GM21526 (cell line): ENCODE measurements around the gene LRRC34.

Experiments used
- ATAC-seq: cut with Tn5 transposase; IDR thresholded peaks from one replicate; pipeline ENCODE4 v1.9.1; 2021; ENCODE audit warnings: moderate library complexity; ENCODE audit not compliant: unreplicated experiment, low FRiP score

The LRRC34 gene

DNA sequence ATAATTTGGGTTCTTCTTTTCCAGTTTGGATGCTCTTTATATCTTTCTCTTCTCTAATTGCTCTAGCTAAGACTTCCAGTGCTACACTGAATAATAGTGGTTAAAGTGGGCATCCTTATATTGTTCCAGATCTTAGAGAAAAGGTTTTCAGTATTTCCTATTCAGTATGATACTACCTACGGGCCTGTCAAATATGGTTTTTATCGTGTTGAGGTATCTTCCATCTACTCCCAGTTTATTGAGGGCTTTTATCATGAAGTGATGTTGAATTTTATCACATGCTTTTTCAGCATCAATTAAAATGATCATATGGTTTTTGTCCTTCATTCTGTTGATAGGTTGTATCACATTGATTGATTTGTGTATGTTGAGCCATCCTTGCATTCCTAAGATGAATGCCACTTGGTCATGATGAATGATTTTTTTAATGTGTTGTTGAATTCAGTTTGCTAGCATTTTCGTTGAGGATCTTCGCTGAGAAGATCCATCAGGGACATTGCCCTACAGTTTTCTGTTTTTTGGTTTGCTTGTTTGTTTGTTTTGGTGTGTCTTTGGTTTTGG is 3.0 kb upstream of the LRRC34 start:
- ATAC-seq: no peak

DNA sequence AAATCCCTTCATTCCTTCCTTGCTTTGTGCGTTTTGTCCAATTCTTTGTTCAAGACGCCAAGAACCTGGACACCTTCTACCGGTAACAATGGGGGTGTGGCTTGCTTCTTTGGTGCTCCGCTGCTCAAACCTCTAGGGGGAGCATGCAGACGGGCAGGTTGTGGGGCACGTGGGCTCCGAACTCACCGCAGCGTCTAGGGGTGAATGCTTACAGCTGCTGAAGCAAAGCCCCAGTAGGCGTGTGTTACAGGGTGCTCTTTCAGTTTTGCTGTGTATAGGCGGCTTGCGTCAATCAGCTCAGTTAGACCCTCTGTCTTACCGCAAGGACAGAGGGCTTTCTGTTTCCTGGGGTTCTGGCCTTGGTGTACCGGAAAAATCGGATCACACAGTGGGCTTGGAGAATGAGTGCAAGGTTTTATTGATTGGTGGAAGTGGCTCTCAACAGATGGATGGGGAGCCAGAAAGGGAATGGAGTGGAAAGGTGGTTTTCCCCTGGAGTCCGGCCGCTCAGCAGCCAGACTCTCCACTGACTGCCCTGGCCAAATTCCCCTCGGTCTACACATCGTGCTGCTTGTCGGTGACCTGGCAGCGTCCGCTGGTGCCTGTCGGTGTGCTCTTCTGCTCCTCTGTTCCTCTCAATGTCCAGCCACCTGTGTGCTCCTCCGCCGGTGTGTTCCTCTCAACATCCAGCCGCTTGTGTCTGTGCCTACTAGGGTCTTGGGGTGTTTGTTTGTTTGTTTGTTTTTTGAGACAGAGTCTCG is 1.2 kb upstream of the LRRC34 start:
- peak; percentile 90 for ATAC-seq

DNA sequence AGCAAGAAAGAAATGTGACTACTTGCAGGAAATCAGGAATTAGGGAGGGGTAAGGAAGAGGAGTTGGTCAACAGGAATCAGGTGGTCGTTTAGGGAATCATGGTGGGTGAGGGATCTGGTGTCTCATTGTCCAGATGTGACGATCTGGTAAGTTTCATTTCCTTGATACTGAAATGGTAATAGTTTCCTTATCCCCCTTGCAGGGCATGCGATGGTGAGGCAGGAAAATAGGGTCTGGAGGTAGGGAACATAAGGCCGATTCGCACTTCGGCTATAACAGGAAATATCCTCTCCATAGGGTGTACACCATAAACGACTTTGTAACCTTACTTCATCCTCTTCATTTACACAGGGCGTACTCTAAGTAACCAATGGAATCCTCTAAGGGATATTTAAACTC is 574 bp upstream of the LRRC34 start:
- ATAC-seq: no peak

DNA sequence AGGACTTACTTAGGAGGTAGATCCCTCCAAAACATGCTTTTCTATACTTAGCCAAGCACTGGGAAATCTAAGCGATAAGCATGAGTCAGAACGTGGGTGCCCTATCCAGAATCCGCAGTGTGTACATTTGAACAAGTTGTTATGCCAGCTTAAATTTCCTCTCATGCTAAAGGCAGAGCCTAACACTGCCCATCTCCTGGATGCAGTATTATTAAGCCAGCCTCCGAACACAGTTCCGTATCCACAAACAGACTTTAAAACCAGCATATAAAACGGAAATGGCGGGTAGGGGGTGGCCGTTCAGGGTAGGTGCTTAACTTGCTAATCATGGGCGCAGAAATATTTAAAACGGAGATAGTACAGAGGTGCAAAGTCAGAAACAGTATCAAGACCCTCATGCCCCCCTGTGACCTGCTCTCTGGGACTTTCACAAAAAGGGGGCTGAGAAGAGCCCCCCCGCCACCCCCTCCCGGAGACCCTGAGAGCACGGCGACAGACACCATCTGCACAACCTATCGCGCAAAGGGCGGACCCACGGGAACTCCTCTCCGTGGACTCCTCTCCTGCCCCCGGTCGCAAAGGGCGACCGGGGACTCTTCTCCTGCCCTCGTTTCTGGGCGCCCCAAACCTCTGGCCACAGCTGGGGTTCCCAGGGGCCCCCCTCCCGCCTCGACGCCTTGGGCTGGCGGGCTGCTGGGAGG is 923 bp downstream of the LRRC34 start:
- no peak for ATAC-seq

DNA sequence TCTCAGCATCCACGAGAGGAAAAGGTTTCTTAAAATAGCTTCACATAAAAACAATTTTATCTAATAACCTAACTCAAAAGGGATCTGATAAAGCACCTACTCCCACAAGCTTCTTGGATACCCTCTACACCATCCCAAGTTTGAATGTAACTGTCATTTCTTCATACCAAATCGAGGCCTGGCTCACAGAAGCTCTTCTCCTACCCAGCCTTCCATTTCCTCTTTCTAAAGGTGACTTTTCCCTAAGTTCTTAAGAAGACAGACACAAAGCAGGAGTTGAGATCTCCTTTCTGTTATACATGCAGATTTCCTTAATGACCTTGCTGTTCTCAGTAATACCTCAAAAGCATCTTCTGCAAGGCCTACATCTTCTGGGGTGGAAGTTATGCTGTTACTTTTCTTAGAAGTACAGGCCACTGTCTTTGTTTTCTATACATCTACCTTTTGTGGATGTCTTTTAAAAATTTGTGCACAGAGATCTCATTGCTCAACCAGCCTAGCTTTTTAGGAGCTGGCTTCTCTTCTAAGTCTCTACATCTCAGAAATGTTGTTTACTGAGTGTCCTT is 3.4 kb downstream of the LRRC34 start:
- ATAC-seq: no peak

DNA sequence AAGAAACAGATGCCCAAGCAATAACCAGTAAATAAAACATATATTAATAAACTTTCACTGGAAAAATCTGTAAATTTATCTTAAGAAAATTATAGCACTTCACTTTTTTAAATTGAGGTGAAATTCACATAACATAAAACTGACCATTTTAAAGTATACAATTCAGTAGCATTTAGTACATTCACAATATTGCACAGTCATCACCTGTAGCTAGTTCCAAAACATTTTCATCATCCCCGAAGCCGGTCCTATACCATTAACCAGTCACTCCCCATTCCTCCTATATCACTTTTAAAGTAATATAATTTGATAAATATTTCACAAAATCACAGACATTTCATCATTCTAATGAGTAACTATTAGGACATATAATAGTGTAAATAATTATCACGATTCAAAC is 8.0 kb downstream of the LRRC34 start:
- ATAC-seq: no peak

DNA sequence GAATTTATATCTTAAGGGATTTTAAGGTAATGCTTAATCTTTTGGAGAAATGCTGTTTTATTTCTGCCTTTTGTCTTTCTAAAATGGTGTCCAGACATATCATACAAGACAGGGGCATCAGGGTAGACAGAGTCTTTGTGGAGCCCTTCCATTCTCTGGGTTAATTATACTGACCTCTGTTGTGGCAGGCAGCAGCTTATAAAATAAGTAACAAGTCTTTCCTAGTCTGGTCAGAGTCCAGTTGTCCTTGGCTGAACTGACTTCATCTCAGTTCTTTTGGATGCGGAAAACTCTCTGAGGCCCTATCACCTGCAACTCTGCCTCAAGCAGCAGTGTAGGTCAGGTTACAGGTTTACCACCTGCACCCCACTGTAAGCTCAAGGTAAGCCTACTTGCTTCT is 20.3 kb downstream of the LRRC34 start:
- ATAC-seq: no peak

DNA sequence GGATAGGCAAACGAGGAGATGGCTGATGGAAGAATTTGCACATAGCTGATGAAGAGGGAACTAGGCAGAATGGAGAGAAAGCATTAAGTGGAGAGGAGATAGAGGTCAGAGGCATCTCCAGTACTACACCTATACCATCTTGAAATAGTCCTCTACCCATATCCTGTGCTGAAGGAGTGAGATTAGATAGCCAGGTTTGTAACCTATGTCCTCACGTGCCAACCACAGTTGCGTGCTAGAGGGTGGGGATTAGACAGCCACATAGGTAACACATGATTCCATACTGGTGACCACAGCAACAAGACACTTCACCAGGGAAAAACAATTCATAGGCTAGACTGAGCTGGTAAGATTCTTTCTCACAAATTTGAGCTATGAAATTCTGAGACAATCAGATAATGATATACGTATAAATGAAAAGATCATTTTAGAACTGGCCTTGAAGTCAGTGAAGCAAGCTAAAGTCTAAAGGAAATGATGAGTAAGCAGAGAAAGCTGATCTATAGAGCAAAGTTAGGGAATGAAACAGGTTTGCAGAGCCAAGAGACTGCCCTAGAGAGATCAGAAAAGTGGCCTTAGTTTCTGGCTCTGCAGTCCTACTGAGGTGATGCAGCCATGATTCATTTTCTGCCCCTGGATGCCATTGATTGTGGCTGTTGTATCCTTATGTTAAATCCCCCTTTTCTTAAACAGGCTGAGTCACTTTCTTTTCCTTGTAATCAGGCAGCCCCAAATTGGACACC is 21.8 kb downstream of the LRRC34 start:
- no peak for ATAC-seq

DNA sequence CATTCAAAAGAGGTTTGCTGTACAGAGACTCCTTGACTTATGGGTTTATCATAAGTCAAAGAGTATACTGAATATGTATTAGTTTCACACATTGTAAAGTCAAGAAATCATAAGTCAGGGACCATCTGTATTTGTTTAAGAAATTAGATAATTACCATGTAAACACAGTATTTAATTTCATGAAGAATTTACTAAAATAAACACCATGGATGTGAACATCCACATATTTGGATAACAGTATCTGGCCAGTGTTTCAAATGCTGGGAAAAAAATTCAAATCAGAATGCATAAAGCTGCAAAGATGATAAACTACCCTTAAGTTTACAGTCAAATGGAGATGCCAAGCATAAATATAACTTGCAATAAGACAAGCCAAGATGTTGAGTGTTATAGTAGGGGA is 22.5 kb downstream of the LRRC34 start:
- no peak for ATAC-seq

DNA sequence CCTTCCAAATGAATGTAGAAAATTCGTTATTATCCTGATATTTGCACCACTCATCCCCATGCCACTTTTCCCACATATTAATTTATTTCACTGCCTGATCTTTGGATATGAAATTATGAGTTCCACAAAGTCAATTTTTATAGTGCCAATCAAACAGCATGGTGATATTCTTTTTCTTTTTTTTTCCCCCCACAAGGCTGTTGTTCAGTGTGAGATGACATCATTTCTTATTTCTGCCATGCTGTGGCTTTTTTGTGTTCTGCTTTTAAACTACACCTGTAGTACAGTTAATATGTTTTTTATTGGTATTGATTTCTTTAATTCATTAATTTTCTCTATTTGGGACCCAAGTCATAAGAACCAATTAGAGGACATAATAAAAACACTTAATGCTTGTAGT is 24.9 kb downstream of the LRRC34 start:
- ATAC-seq: no peak

DNA sequence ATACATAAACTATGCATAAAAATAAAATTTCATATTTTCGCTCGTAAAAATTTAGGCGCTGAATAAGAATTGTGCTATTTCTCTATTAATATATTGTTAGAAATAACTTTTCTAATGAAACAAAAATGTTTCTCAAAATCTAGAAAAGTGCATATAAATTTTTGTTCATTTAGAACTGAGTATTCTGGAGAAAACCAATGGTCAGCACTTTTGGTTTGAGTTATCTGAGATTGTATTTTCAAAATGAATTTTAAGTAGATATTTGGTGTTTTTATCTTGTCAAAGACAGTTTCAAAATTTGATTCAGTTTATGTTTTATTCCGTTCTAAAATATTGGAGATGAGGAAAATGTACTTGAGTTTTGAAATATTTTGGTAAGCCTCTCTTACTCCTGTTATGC is 25.6 kb downstream of the LRRC34 start:
- no peak for ATAC-seq

DNA sequence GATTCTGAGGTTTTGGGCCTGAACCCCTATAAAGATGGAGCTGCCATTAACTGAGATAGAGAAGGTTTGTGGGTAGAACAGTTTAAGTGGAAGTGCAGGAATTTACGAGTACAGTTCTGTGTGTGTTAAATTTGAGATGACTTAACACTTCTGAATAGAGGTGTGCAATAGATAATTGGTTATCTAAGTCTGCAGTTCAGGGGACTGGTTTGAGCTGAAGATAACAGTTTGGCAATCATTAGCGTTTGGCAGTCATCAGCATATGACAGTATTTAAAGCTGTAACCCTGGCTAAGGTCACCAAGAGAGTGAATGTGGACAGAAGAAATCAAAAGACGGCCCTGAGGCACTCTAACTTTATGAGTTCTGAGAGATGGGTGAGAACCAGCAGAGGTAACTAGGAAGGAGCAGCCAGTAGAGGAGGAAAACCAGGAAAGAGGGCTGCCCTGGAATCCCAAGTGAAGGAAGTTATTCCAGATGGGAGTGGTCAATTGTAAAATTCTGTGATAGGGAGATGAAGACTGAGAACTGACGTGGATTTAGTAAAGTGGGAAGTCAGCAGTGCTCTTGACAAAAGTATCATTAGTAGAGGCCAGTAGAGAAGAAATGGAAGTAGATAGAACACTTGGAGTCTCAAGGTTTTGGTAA is 31.4 kb downstream of the LRRC34 start:
- ATAC-seq: no peak

DNA sequence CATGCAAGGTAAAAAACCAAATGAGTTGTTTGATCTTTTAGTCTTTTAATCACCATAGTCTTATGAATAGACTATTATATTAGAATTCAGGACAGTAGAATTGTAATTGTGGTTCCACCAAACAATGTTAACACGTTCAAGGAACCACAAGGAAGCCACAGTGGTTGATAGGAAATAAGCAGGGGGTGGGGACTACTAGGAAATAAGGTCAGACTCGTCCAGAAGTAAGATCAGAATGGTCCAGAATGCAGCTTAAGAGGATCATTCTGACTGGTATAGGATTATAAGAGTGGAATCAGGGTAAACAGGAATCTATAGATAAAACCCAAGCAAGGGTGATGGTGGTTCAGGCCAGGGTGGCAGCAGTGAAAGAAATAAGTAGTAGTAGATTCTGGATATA is 32.0 kb downstream of the LRRC34 start:
- ATAC-seq: no peak

DNA sequence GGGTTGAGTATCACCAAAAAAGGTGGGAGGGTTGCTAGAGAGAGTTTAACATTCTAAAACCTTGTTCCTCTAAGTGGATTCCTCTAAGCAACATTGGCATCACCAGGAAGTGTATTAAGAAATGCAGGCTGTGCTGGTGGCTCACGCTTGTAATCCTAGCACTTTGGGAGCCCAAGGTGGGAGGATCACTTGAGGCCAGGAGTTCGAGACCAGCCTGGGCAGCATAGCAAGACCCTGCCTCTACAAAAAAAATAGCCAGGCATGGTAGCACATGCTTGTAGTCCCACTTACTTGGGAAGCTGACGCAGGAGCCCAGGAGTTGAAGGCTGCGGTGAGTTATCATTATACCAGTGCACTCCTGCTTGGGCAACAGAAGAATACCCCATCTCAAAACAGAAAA is 34.9 kb downstream of the LRRC34 start:
- ATAC-seq: no peak

DNA sequence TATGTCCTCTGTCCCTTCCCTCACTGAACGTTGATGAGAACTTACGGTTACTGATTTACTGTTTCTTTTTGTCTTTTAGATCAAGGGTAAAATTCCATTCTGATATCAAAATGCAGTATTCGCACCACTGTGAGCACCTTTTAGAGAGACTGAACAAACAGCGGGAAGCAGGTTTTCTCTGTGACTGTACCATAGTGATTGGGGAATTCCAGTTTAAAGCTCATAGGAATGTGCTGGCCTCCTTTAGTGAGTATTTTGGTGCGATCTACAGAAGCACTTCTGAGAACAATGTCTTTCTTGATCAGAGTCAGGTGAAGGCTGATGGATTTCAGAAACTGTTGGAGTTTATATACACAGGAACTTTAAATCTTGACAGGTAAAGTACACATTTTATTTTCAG is 38.5 kb downstream of the LRRC34 start:
- no peak for ATAC-seq

DNA sequence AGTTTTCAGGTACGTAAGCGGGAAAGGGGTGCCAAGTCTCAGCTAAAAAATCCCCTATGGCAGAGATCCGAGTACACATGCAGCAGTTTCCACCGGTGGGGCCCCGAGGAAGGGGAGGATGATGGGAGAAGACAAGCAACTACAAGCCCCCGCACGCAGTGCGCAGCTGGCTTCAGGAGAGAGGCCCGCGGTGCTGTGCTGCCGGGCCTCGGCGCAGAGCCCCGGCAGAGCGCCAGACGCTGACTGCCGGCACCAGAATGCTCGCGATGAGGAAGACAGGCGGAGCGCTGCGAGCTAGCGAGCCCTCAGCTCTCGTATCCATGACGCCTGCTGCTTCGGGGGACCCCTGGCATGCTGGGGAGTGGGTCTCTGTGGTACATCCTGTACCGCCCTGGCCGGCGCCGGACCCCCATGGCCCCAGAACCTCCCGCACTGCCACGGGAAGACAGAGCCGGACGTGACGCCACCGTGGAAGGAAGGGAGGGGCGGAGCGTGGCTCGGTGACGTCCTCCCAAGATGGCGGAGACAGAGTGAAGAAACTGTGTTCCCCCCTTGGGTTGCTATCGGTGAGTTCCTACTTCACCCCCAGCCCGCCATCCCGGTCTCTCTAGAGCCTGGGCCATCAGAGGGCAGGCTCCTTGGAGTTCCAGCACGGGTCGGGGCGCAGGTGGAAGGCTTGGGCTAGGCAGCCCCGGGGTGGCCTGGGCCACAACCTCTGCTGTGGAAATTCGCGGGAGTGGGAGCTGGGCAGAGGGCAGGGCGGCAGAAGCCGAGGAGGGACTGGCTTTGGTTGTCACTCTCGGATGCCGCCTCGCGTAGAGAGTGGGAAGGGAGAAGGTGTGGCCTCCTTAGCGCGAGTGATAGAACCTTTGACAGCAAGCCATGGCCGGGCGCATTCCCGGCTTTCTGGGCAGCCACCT is 39.5 kb downstream of the LRRC34 start, which contains the start of gene MYNN:
TSS of gene MYNN (plus strand) at position 500 of the 920 bp plus-strand sequence. CDS start 900 bp downstream, outside the sequence.
- ATAC-seq: peak; percentile 86

DNA sequence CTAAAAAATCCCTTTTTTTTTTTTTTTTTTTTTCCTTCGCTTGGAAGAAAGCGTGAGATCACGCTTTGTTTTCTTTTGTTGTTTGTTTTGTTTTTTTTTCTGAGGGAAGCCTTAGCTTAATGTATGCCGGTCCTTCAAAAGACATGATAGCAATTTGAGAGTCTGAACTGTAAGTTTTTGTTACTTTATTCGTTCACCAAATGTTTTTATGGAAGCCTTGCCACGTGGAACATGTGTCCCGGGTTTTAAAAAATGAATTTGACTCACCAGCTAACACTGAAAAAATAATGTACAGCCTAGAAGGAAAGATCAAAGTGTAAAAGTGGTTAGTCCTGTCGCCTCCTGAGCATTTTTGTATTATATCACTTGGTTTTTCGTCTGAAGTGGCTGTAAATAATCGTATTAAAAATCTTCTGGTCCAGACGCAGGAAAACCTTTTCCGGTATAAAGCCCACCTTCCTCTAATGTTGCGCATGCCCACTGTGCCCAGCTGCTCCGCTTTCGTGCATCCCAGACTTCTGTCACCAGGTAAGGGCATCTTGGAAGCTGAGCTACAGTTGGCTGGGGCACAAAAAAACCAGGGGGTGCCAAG is 40.3 kb downstream of the LRRC34 start:
- peak; percentile 20 for ATAC-seq

DNA sequence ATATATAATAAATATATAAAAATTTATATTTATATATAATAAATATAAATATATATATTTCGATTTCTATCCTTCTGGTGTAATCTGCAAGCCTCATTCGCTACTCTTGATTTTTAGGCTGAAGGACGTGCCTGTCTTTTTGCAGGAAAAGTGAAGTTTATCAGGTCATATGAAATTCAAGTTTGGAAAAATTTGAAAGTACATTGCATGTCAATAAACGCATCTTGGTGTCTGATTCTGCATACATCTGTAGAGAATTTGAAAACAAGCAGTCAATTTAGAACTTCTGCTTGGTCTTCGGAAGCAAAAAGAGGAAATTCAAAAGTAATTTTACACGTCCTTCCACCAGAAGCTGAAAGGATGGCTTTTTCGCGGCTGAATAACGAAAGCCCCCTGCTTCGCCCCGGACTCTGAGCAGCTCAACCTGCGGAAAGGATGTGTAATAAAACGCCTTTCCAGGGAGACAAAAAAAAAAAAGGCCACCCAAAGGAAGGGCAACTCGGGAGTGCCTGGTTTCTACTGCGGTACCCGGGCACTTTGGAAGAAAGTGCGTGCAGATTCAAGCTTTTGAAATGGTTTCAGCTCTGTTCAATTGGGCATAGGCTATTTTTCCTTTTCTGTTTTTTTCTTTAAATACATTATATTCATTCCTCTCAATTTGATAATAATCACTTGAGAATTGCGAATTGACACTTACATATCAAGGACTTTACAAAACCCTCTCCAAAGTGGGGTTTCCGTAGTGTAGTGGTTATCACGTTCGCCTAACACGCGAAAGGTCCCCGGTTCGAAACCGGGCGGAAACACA is 41.0 kb downstream of the LRRC34 start:
- no peak for ATAC-seq
